Endothelial cell of hepatic sinusoid (primary cell): ENCODE data around the gene SEMA4G.

Source experiments
- in situ Hi-C: cut with HindIII; loops from 2 replicates; pipeline ENCODE4 v1.10.0; 2017; ENCODE audit warnings: low sequenced_read_pairs

SEMA4G gene

GRCh38 chr10:100969187-100970075 is at the start of gene SEMA4G:
Gene SEMA4G (plus strand): TSS chr10:100969504. CDS start chr10:100972913, 3,409 bp downstream.
- in situ Hi-C loops: no loop called here

- in situ Hi-C loops: no loop called here
These were observed 45.7 kb upstream of the SEMA4G start for GRCh38 chr10:100923580-100923979.

- in situ Hi-C loops: no loop called here
These were observed 42.0 kb upstream of the SEMA4G start for GRCh38 chr10:100927266-100927665.

GRCh38 chr10:100928039-100928438 is 41.3 kb upstream of the SEMA4G start:
- in situ Hi-C loops: no loop called here

- in situ Hi-C loops: no loop called here
These were observed 38.9 kb upstream of the SEMA4G start for GRCh38 chr10:100930368-100930767.

GRCh38 chr10:100934084-100934659 is 35.1 kb upstream of the SEMA4G start:
- in situ Hi-C loops: no loop called here

GRCh38 chr10:100939763-100940344 is 29.4 kb upstream of the SEMA4G start:
- in situ Hi-C loops: no loop called here

GRCh38 chr10:100942229-100942628 is 27.1 kb upstream of the SEMA4G start:
- in situ Hi-C loops: no loop called here

- in situ Hi-C loops: no loop called here
These were observed 25.8 kb upstream of the SEMA4G start for GRCh38 chr10:100943508-100943907.

GRCh38 chr10:100945754-100946153 is 23.6 kb upstream of the SEMA4G start:
- in situ Hi-C loops: loop anchor here (5.0 kb wide), 1 partner anchor 33 kb away; the partner anchor contains the start of gene SLF2

GRCh38 chr10:100948916-100949315 is 20.4 kb upstream of the SEMA4G start:
- in situ Hi-C loops: loop anchor here (5.0 kb wide), 1 partner anchor 37 kb away; the partner anchor contains the start of gene SLF2

GRCh38 chr10:100960251-100960650 is 9.1 kb upstream of the SEMA4G start:
- in situ Hi-C loops: no loop called here

- in situ Hi-C loops: no loop called here
These were observed 6.8 kb upstream of the SEMA4G start for GRCh38 chr10:100962351-100963080.

- in situ Hi-C loops: no loop called here
These were observed 5.5 kb upstream of the SEMA4G start for GRCh38 chr10:100963826-100964225.

GRCh38 chr10:100965820-100966219 is 3.5 kb upstream of the SEMA4G start:
- in situ Hi-C loops: no loop called here

GRCh38 chr10:100966887-100967286 is 2.4 kb upstream of the SEMA4G start:
- in situ Hi-C loops: no loop called here

GRCh38 chr10:100967332-100967731 is 2.0 kb upstream of the SEMA4G start:
- in situ Hi-C loops: no loop called here

- in situ Hi-C loops: no loop called here
These were observed 1.1 kb upstream of the SEMA4G start for GRCh38 chr10:100968062-100968736.

GRCh38 chr10:100968863-100969186 is 479 bp upstream of the SEMA4G start:
- in situ Hi-C loops: no loop called here

- in situ Hi-C loops: no loop called here
These were observed 991 bp downstream of the SEMA4G start for GRCh38 chr10:100970076-100970913.
